Cerebellar nuclear complex (tissue), 1 donor: ENCODE results near the gene CAPZA2.
"Not testable (repeated sequence)": the region's sequence is repeated elsewhere in the genome, so short reads cannot be mapped to it uniquely, and the experiment has no call there.

Experiments used
- DNase-seq, 2 experiments: peaks; one replicate each; lab custom pipeline; 2025; lab: John Stamatoyannopoulos, UW

Gene CAPZA2

GRCh38 chr7:116920359-116920758 lies 58.0 kb downstream of the CAPZA2 start:
- DNase-seq, result no peak

GRCh38 chr7:116922545-116922944 lies 60.2 kb downstream of the CAPZA2 start:
- no peak for DNase-seq

GRCh38 chr7:116924741-116925140 lies 62.4 kb downstream of the CAPZA2 start:
- no peak for DNase-seq

- DNase-seq, result no peak
Observed at GRCh38 chr7:116929021-116929420, 66.6 kb downstream of the CAPZA2 start.

- peak in 1 of 2 experiments; percentile 45 for DNase-seq
Observed at GRCh38 chr7:116929914-116930913, 67.8 kb downstream of the CAPZA2 start.

- DNase-seq, result no peak
Observed at GRCh38 chr7:116932566-116932965, 70.2 kb downstream of the CAPZA2 start.

- no peak for DNase-seq
Observed at GRCh38 chr7:116933465-116933864, 71.1 kb downstream of the CAPZA2 start.

GRCh38 chr7:116934580-116934979 lies 72.2 kb downstream of the CAPZA2 start:
- no peak for DNase-seq

GRCh38 chr7:116936844-116937243 lies 74.5 kb downstream of the CAPZA2 start:
- not testable (repeated sequence) for DNase-seq

GRCh38 chr7:116938678-116939077 lies 76.3 kb downstream of the CAPZA2 start:
- DNase-seq, result no peak

GRCh38 chr7:116940689-116941370 lies 78.4 kb downstream of the CAPZA2 start:
- DNase-seq, result no peak

- DNase-seq, result no peak
Observed at GRCh38 chr7:116942504-116942903, 80.1 kb downstream of the CAPZA2 start.

GRCh38 chr7:116948934-116949333 lies 86.5 kb downstream of the CAPZA2 start:
- DNase-seq, result no peak

GRCh38 chr7:116949941-116950801 lies 87.8 kb downstream of the CAPZA2 start:
- DNase-seq, result no peak

GRCh38 chr7:116950889-116951351 lies 88.5 kb downstream of the CAPZA2 start:
- DNase-seq, result no peak

GRCh38 chr7:116951366-116952292 lies 89.2 kb downstream of the CAPZA2 start:
- DNase-seq, result no peak

GRCh38 chr7:116952635-116953371 lies 90.4 kb downstream of the CAPZA2 start:
- no peak for DNase-seq

- no peak for DNase-seq
Observed at GRCh38 chr7:116953372-116953905, 91.1 kb downstream of the CAPZA2 start, which contains the start of gene ST7. Gene ST7, plus strand, starts transcription at chr7:116953501. Its CDS starts 40 bp downstream, at chr7:116953541.
